ENCODE measurements around the gene ACAD9.
A peak's percentile ranks its signal among the peaks of the same experiment; 100 is the strongest.
"Not testable (repeated sequence)": the region's sequence is repeated elsewhere in the genome, so short reads cannot be mapped to it uniquely, and the experiment has no call there.

The ACAD9 gene

DNA sequence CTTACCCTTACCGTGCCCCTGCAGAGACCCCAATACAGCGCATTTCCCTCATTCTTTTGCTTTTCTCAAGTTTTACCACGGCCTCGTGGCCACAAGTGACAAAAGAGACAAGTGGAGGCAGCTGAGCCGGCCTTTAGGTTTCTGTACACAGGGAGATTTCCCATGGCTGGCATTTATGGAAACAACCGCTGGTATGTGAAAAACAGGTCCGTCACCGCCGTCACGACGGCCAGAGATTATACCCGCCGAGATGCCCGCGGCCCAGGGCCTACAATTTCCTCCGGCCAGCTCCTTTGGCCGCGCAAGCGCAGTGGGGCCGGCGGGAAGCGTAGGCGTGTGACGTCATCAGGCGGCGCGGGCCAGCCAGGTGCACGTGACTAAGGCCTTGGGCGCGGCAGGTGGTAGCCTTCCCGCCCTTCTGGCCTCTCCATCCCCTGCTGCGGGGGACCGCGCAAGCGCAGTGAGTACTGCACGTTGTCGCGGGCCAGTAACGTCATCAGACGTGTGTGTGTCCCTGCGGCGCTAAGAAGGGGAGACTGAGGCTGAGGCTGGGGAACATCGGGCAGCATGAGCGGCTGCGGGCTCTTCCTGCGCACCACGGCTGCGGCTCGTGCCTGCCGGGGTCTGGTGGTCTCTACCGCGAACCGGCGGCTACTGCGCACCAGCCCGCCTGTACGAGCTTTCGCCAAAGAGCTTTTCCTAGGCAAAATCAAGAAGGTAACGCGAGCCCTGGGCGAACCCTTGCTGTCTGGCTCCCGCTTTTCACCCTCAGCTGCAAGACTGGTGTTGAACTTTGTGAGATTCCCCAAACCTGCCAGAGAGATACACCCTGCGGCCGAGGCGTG lies at the start of gene ACAD9:
ACAD9 (plus strand) TSS at position 496 of the 845 bp plus-strand sequence; CDS start at position 568, 72 bp downstream.
- peak; percentile 100 for DNase-seq (ENCODE audit: low spot score)

DNA sequence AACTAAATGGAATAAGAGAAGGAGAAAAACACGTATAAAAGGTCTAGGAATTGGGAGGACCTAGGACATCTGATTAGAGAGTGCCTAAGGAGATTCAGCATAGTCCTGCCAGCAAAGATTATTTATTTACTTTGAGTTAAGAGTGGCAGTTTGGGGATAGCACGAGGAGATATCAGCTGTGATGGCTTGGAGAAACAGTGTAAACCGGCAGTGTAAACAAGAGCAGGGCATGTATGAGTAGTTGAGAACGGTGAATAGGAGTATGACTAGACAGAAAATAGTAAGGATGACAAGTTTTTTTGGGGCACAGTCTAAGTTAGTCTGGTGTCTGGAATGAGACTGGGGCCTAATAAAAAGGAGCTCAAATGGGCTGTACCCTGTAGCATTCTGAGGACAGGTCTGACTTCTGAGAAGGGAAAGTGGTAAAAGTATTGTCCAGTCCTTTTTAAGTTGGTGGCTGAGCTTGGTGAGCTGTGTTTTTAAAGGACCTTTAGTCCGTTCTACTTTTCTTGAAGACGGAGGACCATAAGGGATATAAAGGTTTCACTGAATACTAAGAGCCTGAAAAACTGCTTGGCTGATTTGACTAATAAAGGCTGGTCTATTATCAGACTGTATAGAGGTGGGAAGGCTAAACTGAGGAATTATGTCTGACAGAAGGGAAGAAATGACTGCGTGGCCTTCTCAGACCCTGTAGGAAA lies 49.3 kb upstream of the ACAD9 start:
- not testable (repeated sequence) for DNase-seq (ENCODE audit: low spot score)

DNA sequence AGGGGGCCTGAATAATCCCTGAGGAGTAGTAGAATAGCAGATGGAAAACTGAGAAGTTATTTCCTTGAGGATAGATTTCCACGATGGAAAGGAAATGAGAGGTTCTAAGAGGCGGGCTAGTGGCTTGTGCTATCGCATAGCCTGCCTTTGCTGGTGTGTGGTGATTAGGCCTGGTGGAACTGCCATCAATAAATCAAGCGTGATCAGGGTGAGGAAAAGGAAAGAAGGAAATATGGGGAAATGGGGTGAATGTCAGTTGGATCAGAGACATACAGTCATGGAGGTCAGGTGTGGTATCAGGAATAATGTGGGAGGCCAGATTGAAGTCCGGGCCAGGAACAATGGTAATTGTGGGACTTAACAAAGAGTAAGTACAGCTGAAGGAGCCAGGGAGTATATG lies 48.7 kb upstream of the ACAD9 start:
- DNase-seq (ENCODE audit: low spot score) = not testable (repeated sequence)

DNA sequence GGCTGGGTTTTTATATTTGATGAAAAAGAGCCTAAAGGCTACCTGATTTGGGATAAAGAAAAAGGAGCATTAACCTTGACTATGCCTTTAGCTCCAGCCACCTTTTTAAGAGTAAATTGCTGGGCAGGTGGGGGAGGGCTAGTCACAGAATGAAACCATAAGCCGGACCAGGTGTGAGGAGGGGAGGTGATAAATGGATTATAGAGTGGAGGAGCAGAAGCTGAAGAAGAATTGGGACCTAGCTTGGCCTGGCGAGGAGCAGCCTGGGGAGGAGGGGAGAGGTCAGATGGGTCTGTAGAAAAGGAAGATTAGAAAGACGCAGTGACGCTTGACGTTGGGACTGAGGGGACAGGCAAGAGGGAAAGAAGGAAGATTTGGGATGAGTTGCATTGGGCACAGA lies 46.4 kb upstream of the ACAD9 start:
- DNase-seq (ENCODE audit: low spot score) = not testable (repeated sequence)

DNA sequence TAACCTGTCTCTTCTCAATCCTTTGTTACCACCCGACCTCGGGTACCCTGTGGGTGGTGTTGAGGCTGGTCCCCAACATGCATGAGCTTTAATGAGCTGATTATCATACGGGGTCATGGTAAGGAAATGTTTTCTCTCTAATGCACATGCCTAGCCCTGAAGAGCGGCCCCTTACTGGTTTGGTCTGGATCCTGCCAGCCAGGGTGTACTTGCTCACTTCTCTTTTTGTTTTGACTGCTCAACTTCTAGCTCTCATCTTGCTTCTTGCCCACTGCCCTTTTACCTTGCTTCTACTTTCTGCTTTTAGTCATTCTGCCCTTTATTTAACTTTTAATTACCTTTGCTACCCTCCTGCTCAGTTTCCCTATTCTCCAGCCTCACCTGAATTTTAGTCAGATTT lies 44.3 kb upstream of the ACAD9 start:
- DNase-seq (ENCODE audit: low spot score) = no peak

DNA sequence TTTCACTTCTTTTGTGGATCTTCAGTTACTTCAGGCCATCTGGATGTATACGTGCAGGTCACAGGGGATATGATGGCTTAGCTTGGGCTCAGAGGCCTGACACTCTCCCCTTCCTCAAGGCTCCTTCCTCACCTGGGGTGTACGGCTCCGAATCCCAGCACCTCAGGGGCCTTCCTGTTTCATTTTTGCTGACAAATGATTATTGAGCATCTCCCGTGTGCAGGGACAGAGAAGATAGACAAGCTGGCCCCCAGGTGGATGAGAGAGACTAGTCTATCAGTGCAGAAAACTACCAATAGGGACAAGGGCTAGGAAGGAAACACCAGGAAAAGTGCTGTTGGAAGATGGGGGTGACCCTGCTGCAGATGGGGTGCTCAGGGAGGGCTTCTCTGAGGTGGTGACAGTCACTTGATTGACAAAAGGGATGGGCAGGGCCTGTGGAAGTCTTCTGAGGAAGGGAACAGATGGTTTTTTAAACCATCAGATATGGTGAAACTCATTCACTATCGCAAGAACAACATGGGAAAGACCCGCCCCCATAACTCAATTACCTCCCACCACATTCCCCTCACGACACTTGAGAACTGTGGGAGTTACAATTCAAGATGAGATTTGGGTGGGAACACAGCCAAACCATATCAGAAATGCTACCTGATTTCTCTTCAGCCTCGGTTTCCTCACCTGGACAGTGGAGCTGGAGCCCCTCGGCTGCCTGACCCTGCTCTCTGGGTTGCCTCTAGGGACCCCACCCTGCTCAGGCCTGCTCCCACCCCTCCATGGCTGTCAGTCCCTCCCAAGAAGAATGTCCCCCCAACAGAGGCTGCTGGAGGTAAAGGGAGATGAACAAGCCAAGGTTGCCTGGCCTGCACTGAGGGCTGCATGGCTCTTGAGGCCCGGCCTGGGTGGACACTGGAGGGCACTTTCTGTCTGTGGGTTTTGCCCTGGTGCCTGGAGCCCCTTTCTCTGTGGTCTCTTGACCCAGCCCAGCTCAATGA lies 37.2 kb upstream of the ACAD9 start:
- DNase-seq (ENCODE audit: low spot score) = no peak

DNA sequence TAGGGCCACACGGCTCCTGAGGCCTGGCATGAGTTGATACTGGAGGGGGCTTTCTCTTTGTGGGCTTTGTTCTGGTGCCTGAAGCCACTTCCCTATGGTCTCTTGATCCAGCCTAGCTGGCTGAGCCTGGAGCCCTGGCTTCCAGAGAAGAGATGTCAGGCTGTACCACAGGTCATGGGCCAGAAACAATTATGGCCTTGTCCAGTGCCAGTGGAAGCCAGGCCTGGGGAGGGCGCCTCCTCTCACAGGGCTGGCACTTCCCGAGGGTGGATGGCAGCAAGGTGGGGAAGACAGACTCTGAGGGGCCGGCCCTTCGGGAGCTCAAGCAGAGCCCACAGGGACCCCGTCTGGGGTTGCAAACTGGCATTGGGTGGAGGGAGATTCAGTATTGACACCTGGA lies 34.9 kb upstream of the ACAD9 start:
- DNase-seq (ENCODE audit: low spot score) = no peak

DNA sequence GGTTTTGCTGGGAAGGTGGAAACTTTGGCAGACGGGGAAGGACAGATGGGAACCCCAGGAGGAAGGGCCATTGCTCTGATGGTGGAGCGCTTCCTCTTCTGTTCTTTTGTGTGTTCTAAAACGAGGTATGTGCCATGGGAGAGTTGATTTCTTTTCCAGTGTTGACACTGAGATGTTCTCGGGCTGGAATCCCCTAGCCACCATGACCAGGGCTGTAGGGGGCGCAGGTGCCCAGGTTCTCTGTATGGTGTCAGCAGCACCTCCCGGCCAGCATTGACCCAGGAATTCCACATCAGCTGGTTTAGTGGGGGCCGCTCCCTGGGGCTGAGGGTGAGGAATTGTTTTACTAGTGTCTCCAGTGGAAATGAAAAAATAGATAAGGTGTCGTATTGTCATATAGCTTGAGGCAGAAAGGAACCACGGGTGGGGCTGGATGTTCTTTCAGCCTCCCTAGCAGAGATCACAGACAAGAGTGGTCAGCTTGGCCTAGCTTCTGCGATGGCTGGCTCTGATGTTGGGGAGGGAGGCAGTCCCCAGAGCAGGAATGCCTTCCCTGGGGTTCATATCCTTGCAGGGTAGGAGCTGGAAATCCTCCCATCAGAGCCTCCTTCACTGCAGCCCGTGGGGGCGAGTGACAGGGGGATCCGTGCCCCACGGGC lies 34.2 kb upstream of the ACAD9 start:
- no peak for DNase-seq (ENCODE audit: low spot score)

DNA sequence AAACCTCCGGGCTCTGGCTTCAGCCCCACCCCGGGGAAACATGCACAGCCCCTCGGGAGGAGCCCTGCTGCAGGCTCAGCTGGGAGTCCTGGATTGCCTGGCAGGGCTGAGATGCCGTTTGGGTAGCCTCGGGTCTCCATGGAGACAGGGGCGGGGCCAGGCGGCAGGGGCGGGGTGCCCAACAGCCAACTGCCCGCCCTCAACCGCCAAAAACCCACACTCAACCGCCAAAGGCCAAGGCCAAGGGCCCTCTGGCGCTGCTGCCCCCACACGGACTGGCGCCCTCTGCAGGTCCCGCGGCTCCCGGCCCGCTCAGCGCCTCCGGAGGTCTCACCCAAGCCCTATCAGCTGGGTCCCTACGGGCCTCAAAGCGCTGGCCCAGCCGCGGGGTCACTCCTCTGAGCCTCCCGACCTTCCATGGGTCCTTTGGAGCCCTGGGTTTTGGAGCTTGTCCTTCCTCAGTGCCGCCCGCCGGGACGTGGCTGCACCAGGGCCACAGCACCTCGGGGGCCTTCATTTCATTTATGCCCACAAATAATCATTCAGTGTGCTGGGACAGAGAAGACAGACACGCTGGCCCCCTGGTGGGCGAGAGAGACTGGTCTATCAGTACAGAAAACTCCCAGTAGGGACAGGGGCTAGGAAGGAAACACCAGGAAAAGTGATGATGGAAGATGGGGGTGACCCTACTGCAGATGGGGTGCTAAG lies 33.5 kb upstream of the ACAD9 start:
- DNase-seq (ENCODE audit: low spot score) = peak; percentile 94

DNA sequence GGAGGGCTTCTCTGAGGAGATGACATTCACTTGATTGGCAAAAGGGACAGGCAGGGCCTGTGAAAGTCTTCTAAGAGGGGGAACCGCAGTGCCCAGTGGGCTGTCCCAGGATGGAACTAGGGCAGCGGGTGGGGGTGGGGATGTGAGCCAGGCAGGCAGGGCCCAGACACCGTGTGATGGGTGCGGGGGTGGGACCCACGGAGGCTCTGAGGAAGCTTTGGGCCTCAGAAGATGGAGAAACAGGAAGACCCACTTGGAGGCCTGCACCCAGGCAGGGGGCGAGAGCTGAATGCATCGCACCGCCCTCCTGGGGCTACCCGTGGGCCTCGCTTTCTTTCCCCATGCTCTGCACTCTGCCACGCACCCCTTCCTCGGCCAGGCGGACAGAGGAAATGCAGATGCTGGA lies 32.9 kb upstream of the ACAD9 start:
- no peak for DNase-seq (ENCODE audit: low spot score)

DNA sequence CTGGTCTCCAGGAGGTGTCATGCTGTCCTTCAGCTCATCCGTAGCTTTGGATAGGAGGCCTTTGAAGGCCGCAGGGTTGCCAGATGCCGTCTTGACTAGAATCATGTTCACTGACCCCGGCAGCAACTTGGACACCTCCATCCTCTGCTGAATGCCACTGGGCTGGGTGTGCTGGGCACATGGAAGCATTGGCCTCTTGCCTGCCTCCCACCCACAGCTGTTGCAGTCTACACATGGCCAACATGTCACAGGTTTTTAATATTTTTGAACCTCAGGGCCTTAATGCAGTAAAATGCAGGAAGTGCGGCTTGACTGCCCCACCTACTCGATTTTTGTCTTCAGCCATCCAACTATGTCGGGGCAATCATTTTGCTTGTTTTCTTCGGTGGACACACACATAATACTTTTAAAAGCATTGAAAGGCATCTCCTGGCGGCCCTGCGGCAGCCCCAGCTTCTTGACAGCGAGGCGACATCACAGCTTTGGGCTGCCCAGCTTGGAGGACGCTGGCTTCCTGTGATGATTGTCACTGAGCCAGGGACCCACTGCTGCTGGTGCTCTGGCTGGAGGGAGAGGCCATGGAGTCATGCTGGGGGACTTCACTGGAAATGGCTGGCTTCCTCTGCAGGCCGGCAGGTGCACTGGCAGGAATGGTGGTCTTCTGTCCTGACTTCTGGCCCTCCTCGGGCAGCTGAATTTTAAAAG lies 31.6 kb upstream of the ACAD9 start:
- no peak for DNase-seq (ENCODE audit: low spot score)

DNA sequence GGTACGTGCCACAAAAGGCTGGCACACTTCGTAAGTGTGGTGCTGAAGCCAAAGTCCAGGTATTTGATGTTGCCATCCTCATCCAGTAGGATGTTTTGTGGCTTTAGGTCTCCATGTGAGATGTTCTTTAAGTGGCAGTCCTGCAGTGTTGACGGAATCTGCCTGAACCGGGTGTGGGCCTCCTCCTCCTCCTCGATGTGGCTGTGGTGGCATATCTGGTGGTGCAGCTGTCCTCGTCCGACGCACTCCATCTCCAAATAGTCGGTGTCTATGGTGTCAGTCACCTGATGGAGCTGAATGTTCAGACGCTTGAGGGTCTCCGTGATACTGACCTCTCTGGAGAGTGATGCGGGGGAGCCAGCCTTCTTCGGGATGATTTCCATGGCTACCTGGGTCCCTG lies 30.5 kb upstream of the ACAD9 start:
- no peak for DNase-seq (ENCODE audit: low spot score)

DNA sequence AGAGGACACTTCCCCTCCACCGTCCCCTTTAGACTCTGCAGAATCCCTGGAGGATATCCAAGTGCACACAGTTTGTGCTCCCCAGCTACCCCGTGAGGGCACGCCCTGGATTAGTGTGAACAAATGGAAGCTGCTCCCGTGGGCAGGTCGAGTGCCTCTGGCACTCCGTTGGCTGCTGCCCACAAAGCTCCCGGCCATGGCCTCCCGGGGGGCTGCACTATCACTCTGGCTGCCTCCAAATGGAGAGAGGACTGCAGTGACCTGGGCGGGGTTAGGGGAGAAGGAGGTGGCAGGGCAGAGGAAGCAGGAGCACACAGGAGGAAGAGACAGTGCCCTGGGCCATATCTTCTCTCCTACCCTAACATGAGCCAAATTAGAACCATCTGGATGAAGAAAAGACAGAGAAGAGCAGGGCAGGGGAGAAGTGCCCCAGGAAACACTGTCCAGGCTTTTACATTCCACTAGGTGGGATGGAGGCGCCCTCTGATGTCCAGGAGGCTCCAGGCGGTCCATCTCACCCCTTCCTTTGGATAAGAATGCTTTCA lies 29.4 kb upstream of the ACAD9 start:
- no peak for DNase-seq (ENCODE audit: low spot score)

DNA sequence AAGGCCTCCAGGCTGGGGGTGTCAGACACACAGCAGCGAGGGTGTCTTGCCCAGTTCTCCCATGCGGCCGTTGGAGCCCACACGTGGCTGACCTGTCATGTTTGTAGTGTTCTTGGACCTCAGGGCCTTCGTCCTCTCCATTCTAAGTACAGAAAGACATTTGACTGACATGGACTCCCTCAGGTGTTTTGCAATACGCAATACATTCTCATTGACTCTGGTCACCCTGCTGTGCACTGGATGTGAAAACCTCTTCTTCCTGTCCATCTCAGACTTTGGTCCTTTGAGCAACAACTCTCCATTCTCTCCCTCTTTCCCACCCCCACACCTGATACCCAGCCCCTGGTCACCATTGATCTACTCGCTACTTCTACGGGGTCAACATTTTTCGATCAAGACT lies 28.9 kb upstream of the ACAD9 start:
- DNase-seq (ENCODE audit: low spot score) = no peak

DNA sequence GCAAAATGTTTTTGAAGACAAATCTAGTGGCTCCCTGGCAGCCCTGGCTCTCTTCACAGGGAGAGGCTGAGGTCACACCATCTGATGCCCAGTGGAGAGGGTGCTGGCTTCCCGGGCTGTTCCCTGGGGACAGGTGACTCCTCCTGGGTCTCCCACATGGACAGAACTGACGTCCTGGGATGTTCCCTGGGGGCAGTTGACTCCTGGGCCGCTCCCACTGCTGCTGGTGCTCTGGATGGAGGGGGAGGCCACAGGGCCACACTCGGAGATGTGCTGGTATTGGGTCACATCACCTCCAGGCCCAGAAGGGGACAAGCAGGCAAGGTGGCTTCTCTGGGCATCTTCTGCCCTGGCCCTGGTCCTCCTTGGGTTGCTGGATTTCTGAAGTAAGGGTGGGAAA lies 27.8 kb upstream of the ACAD9 start:
- DNase-seq (ENCODE audit: low spot score) = no peak

DNA sequence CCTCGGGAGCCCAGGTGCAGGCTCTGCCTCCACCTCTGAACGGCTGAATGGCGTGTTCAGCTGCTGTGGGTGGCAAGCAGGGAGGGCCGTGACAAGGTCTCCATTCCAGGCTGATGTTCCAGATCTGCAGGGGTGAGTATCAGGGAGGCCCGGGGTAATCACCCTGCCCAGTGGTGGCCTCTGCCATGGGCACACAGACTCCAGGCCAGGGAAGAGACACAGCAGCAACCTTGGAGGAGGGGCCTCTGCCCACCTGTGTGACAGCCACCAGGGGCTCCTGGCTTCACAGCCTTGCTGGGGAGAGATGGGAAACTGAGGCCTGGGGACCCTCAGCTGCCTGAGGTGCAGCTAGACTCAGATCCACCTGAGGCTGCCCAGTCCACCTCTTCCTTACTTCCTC lies 25.6 kb upstream of the ACAD9 start:
- no peak for DNase-seq (ENCODE audit: low spot score)

DNA sequence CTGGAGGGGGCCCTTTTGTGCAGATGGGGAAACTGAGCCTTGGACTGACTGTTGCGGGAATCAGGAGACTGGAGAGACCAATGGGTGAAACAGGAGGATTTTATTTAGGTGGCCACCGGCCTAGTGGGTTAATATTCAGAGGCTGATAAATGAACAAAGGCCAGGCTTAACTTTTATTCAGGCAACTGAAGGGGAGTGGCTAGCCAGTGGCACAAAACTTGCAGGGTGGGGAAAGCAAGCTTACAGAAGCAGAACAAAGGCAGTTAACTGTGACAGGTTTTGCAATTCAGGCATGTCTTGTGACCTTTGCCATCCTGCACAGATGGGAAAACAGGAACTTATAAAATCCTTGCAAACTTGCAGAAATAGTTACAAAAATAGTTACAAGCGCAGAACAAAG lies 24.9 kb upstream of the ACAD9 start:
- DNase-seq (ENCODE audit: low spot score) = no peak

DNA sequence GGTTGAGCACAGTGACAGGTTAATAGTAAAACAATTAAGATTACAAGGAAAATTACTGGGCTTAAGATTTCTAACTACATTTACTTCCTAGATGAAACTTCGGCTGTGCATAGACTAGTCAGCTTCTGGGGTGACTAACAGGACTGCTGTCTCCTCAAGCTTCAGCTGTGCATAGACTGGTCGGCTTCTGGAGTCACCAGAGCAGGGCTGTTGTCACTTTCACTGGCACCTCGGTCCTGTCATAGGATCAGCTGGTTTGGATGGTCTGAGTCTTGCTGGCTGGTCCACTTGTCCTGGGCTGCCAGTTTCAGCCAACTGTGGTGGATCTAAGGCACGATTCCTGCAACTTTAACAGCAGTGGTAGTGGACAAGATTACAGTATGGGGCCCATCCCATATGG lies 23.9 kb upstream of the ACAD9 start:
- no peak for DNase-seq (ENCODE audit: low spot score)

DNA sequence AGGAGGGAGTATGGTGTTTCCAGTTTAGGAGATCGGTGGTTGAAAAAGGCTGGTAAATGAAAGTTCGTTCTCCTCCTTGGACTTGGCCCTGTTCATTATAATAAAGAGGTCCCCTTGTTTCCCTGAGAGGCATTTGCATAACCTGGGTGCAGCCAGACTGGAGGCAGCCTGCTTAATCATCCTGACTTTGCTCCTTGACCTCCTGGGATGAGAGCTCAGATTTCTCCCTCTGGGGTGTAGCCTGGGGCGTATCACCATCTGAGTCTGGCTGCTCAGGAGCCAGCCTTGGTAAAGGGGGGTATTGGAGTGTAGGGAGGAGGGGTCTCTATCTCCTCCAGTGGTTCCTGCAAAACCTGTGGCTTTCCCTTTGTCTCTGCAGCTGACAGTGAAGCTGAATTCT lies 21.3 kb upstream of the ACAD9 start:
- DNase-seq (ENCODE audit: low spot score) = no peak

DNA sequence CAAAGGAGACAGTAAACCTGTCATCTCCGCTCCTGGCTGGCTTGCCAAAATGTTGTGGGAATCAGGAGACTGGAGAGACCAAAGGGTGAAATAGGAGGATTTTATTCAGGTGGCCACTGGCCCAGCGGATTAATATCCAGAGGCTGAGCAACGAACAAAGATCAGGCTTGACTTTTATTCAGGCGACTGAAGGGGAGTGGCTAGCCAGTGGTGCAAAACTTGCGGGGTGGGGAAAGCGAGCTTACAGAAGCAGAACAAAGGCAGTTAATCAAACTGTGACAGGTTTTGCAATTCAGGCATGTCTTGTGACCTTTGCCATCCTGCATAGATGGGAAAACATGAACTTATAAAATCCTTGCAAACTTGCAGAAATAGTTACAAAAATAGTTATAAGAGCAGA lies 19.8 kb upstream of the ACAD9 start:
- DNase-seq (ENCODE audit: low spot score) = no peak

Measured in AG08396 (cell line).